Measurements from ENCODE around the gene TIMM50. TPM values are rescaled to one million over a fixed set of nuclear protein-coding genes. Genes with fewer than 3 reads are reported as not detected.
A peak's percentile ranks its signal among the peaks of the same experiment; 100 is the strongest.

The TIMM50 gene
- total and polyA plus RNA-seq, 2 of the 8 experiments (the other 6 are each of a cell fraction or from before 2014, with no cell fraction given), result 155 to 187 TPM

DNA sequence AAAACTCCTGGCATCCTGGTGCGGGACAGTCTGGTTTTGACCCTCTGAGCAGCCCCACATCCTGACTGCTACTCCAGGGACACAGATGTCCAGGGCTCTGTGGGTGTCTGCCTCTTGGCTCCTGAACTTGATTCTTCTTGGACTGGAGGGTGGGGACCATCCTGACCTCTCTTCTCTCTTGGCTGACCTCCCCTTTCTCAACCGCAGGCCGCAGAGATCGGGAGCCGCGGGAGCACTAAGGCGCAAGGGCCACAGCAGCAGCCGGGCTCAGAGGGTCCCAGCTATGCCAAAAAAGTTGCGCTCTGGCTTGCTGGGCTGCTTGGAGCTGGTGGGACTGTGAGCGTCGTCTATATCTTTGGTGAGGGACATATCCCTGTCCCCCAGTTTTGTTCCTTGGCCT is 1.0 kb downstream of the TIMM50 start:
- no peak overlapping the region for H2AK5ac ChIP-seq (ENCODE audit: low read depth, low read length)
- H2BK12ac ChIP-seq (ENCODE audit: low read depth, low read length), result peak overlapping the region; percentile 1; the same call in 1 of the 2 replicates
- no peak overlapping the region for H2BK20ac ChIP-seq (ENCODE audit: low read length)
- no peaks in the 10 kb centered on the region for H3K9me3 ChIP-seq (ENCODE audit: insufficient read depth in 2 of 2, low read depth in 1 of 2, low read length in 1 of 2)
- H3K27ac ChIP-seq (ENCODE audit: low read depth, low read length), result peak overlapping the region; percentile 93
- H3K56ac ChIP-seq (replicated peaks; ENCODE audit: insufficient read length, low read depth, low read length), result no peak overlapping the region
- H2AFZ ChIP-seq (ENCODE audit: low read length), result no peak overlapping the region
- FAIRE-seq (no peak), DNase-seq (ENCODE audit: low read depth in 1 of 2, low spot score in 2 of 2) (no peak)
- peaks cover 5% of the 10 kb centered on the region for H3K23me2 ChIP-seq (ENCODE audit: low read depth, low read length)
- no peaks in the 10 kb centered on the region for H3K27me3 ChIP-seq (replicated peaks in 1 of 4; ENCODE audit: control insufficient read depth in 3 of 4, extremely low read depth in 1 of 4, insufficient read depth in 3 of 4, low read length in 3 of 4)
- H4K8ac ChIP-seq (ENCODE audit: extremely low read depth, insufficient read depth, low read length), result no peak overlapping the region
- peaks cover 5 to 9% of the 10 kb centered on the region in 2 experiments for H4K20me1 ChIP-seq (replicated peaks in 1 of 2; ENCODE audit: control insufficient read depth in 1 of 2, insufficient read depth in 2 of 2, low read length in 2 of 2)
- H3K18ac ChIP-seq (ENCODE audit: extremely low read depth, low read length), result no peak overlapping the region
- ChIA-PET POLR2A (ENCODE audit: partially characterized antibody) (interaction anchor here (1.1 to 8.3 kb wide), 6 partner anchors 13 to 61 kb away, joined by 3 to 96 read pairs (median 6); partner anchors contain the start of genes DLL3, SELENOV and SUPT5H), CTCF (ENCODE audit: partially characterized antibody) (interaction anchor here (1.0 to 1.8 kb wide), 4 partner anchors 10 to 51 kb away, joined by 4 to 5 read pairs (median 4); partner anchors contain the start of genes EID2B and SELENOV)
- 0 out of 2 replicates have a peak overlapping the region, but pooled peaks have one; percentile 79 for H2BK5ac ChIP-seq (ENCODE audit: low read depth, low read length)
- no peak overlapping the region for H2BK15ac ChIP-seq (ENCODE audit: low read length)
- H3K79me1 ChIP-seq (ENCODE audit: low read depth, low read length), result peaks cover 4% of the 10 kb centered on the region
- WGBS, 2 experiments (ENCODE audit: extremely low coverage in 1 of 2, insufficient coverage in 1 of 2, insufficient read length in 1 of 2, insufficient replicate concordance in 2 of 2, low coverage in 1 of 2, low lambda C conversion rate in 2 of 2, missing lambda C conversion rate in 1 of 2), result 87% methylated on average over 11 of the region's 11 CpGs; no CpG with 5 or more reads in 1 of the 2 experiments
- H3K4ac ChIP-seq (replicated peaks; ENCODE audit: insufficient read length, low read depth, low read length), result no peak overlapping the region
- peak overlapping the region; percentile 95 to 99 (median 96) for H3K9ac ChIP-seq (replicated peaks in 1 of 4; ENCODE audit: extremely low read depth in 1 of 4, low read depth in 3 of 4, low read length in 3 of 4)
- peaks cover 0 to 10% (median 4%) of the 10 kb centered on the region in 4 experiments; a peak in 5 of 7 replicates for H3K4me1 ChIP-seq (replicated peaks in 1 of 4; ENCODE audit: control insufficient read depth in 3 of 4, insufficient read depth in 4 of 4, low read length in 3 of 4)
- H3K4me2 ChIP-seq (ENCODE audit: insufficient read depth in 1 of 2, low read depth in 2 of 2, low read length in 2 of 2), result peak overlapping the region; percentile 88 to 95
- H4K91ac ChIP-seq (replicated peaks; ENCODE audit: insufficient read length, low read length), result no peak overlapping the region
- H3K14ac ChIP-seq (ENCODE audit: insufficient read length), result no peak overlapping the region
- peak overlapping the region; percentile 89 to 98 (median 95) for H3K4me3 ChIP-seq (ENCODE audit: extremely low read depth in 1 of 4, insufficient read depth in 2 of 4, low read depth in 3 of 4, low read length in 4 of 4)
- H3K36me3 ChIP-seq (ENCODE audit: control insufficient read depth in 2 of 4, insufficient read depth in 4 of 4, low read length in 3 of 4), result peaks cover 11 to 39% (median 22%) of the 10 kb centered on the region in 4 experiments
- no peak overlapping the region for H4K5ac ChIP-seq (ENCODE audit: insufficient read length, low read depth, low read length)
- no peak overlapping the region for H2BK120ac ChIP-seq (replicated peaks; ENCODE audit: low read depth, low read length)
- H3K23ac ChIP-seq (ENCODE audit: insufficient read length), result no peak overlapping the region
- H3K79me2 ChIP-seq (ENCODE audit: control insufficient read depth in 1 of 2, insufficient read depth in 2 of 2, low read length in 2 of 2), result peaks cover 6 to 24% of the 10 kb centered on the region in 2 experiments; a peak in 3 of 4 replicates
- TF ChIP-seq JUND (IDR thresholded peaks at IDR 0.05; ENCODE audit: low read length) (no peak), TAF7 (optimal IDR thresholded peaks at IDR 0.05; ENCODE audit: borderline replicate concordance, low read depth, low read length) (no peak), BCL11A (IDR thresholded peaks at IDR 0.05; ENCODE audit: low read depth in 2 of 2, low read length in 2 of 2) (no peak), RNF2 (IDR thresholded peaks at IDR 0.05; ENCODE audit: borderline replicate concordance, low read depth, low read length, missing control alignments, poor library complexity, severe bottlenecking) (no peak), TBP (IDR thresholded peaks at IDR 0.05; ENCODE audit: low read depth, low read length) (no peak), GTF2F1 (IDR thresholded peaks at IDR 0.05; ENCODE audit: borderline replicate concordance, low read depth, low read length) (no peak), FOSL1 (IDR thresholded peaks at IDR 0.05; ENCODE audit: insufficient read depth, low read depth, low read length) (no peak), KDM1A (IDR thresholded peaks at IDR 0.05; ENCODE audit: borderline replicate concordance, low read length) (no peak), POLR2A (IDR thresholded peaks at IDR 0.05; ENCODE audit: control extremely low read depth in 1 of 2, low read depth in 2 of 2, low read length in 2 of 2) (no peak), TCF12 (IDR thresholded peaks at IDR 0.05; ENCODE audit: low read depth, low read length) (no peak), ZNF274 (IDR thresholded peaks at IDR 0.05; ENCODE audit: borderline replicate concordance, extremely low read depth, low read length) (no peak)
- TF ChIP-seq, protein P1, sequence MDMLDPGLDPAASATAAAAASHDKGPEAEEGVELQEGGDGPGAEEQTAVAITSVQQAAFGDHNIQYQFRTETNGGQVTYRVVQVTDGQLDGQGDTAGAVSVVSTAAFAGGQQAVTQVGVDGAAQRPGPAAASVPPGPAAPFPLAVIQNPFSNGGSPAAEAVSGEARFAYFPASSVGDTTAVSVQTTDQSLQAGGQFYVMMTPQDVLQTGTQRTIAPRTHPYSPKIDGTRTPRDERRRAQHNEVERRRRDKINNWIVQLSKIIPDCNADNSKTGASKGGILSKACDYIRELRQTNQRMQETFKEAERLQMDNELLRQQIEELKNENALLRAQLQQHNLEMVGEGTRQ (IDR thresholded peaks at IDR 0.05; ENCODE audit: low read length), result no peak

Data from H1 (cell line).